IMR-90 (cell line): ENCODE measurements around the gene EMX1. TPM values are rescaled to one million over a fixed set of nuclear protein-coding genes. Genes with fewer than 3 reads are reported as not detected.

Experiments used
- ATAC-seq: fragments of 200-7000 bp; cut with Tn5 transposase; 2 replicates; pipeline ENCODE4 v1.9.1; 2020; ENCODE audit warnings: low read depth, mild to moderate bottlenecking, moderate library complexity
- BruUV-seq: library from RNA; stranded (reverse); fragments of 400-500 nt; replicated peaks from 2 replicates; lab custom pipeline; 2021; lab: Mats Ljungman, UMichigan
- CTCF ChIA-PET: fragments of 300-600 bp; formaldehyde crosslinking; extraction: SDS; loops from one replicate; lab custom pipeline; 2021; ENCODE audit warnings: antibody characterized with exemption; lab: Yijun Ruan, JAX
- POLR2A ChIA-PET: fragments of 300-600 bp; sonication (Branson Sonifier 250); formaldehyde crosslinking; loops from one replicate; lab custom pipeline; 2022; ENCODE audit warnings: antibody characterized with exemption; ENCODE audit not compliant: unreplicated experiment; lab: Charles Lee
- DNase-seq: peaks from one replicate; pipeline ENCODE4 v3.0.0; 2013
- H2AFZ ChIP-seq: replicated peaks from 2 replicates; pipeline ENCODE3; 2013; ENCODE audit warnings: low read length, mild to moderate bottlenecking; ENCODE audit not compliant: poor library complexity
- H2AK5ac ChIP-seq: 2 replicates; pipeline ENCODE4 v1.6.1; 2013; ENCODE audit warnings: low read depth, low read length, inconsistent platforms
- H2AK9ac ChIP-seq: replicated peaks from 2 replicates; pipeline ENCODE3; 2013; ENCODE audit warnings: mild to moderate bottlenecking, low read depth, low read length, moderate library complexity; ENCODE audit not compliant: poor library complexity
- H2BK120ac ChIP-seq: 2 replicates; pipeline ENCODE4 v1.6.1; 2013; ENCODE audit warnings: low read depth, low read length, inconsistent platforms
- H2BK15ac ChIP-seq: 3 replicates; pipeline ENCODE4 v1.6.1; 2013; ENCODE audit warnings: low read depth, low read length, inconsistent platforms
- H2BK20ac ChIP-seq: 2 replicates; pipeline ENCODE4 v1.6.1; 2013; ENCODE audit warnings: low read depth, mild to moderate bottlenecking, inconsistent platforms, low read length, moderate library complexity
- H2BK5ac ChIP-seq: 2 replicates; pipeline ENCODE4 v1.6.1; 2013; ENCODE audit warnings: mild to moderate bottlenecking, low read depth, low read length, inconsistent platforms; ENCODE audit not compliant: poor library complexity, severe bottlenecking
- H3K14ac ChIP-seq: replicated peaks from 2 replicates; pipeline ENCODE4 v1.6.1; 2013; ENCODE audit warnings: low read depth, low read length, inconsistent platforms
- H3K18ac ChIP-seq: 2 replicates; pipeline ENCODE4 v1.6.1; 2013; ENCODE audit warnings: low read depth, low read length, control low read depth
- H3K23ac ChIP-seq: 2 replicates; pipeline ENCODE4 v1.6.1; 2013; ENCODE audit warnings: low read depth, low read length, inconsistent platforms
- H3K27ac ChIP-seq: 2 replicates; pipeline ENCODE4 v1.5.1; 2013; ENCODE audit warnings: mild to moderate bottlenecking, control low read depth, low read length; ENCODE audit not compliant: insufficient read depth
- H3K27me3 ChIP-seq: 2 replicates; pipeline ENCODE4 v1.6.1; 2013; ENCODE audit warnings: low read length; ENCODE audit not compliant: control insufficient read depth, insufficient read depth
- H3K36me3 ChIP-seq: 2 replicates; pipeline ENCODE4 v1.6.1; 2013; ENCODE audit warnings: low read length, mixed read lengths; ENCODE audit not compliant: control insufficient read depth, insufficient read depth
- H3K4ac ChIP-seq: 2 replicates; pipeline ENCODE4 v1.6.1; 2013; ENCODE audit warnings: low read depth, low read length, inconsistent platforms
- H3K4me1 ChIP-seq: 2 replicates; pipeline ENCODE4 v1.6.1; 2013; ENCODE audit warnings: low read length, mixed read lengths; ENCODE audit not compliant: control insufficient read depth, insufficient read depth
- H3K4me2 ChIP-seq: 2 replicates; pipeline ENCODE4 v1.6.1; 2013; ENCODE audit warnings: low read depth, mild to moderate bottlenecking, control low read depth, low read length, moderate library complexity
- H3K4me3 ChIP-seq: 2 replicates; pipeline ENCODE4 v1.5.1; 2013; ENCODE audit warnings: low read depth, mild to moderate bottlenecking, control low read depth, low read length, moderate library complexity; ENCODE audit not compliant: insufficient read depth
- H3K56ac ChIP-seq: 2 replicates; pipeline ENCODE4 v1.6.1; 2013; ENCODE audit warnings: low read length, inconsistent platforms; ENCODE audit not compliant: insufficient read depth; ENCODE audit errors: extremely low read depth
- H3K79me1 ChIP-seq, 2 experiments: 2 replicates each; pipeline ENCODE4 v1.6.1; 2013; ENCODE audit warnings: low read length in 2 of 2, inconsistent platforms in 1 of 2, low read depth in 1 of 2
- H3K9ac ChIP-seq: 2 replicates; pipeline ENCODE4 v1.6.1; 2013; ENCODE audit warnings: low read depth, low read length, control low read depth
- H3K9me1 ChIP-seq: 2 replicates; pipeline ENCODE4 v1.6.1; 2013; ENCODE audit warnings: low read length, inconsistent platforms; ENCODE audit not compliant: insufficient read depth
- H3K9me3 ChIP-seq: 2 replicates; pipeline ENCODE4 v1.6.1; 2013; ENCODE audit warnings: low read length; ENCODE audit not compliant: control insufficient read depth, insufficient read depth
- H4K20me1 ChIP-seq: 2 replicates; pipeline ENCODE4 v1.6.1; 2013; ENCODE audit warnings: low read length, inconsistent platforms; ENCODE audit not compliant: insufficient read depth
- H4K5ac ChIP-seq: 2 replicates; pipeline ENCODE4 v1.6.1; 2013; ENCODE audit warnings: mild to moderate bottlenecking, low read depth, low read length, control low read depth
- H4K8ac ChIP-seq, 2 experiments: 2 replicates each; pipeline ENCODE4 v1.6.1; 2013; ENCODE audit warnings: low read depth in 2 of 2, low read length in 2 of 2, control low read depth in 1 of 2, inconsistent platforms in 1 of 2
- H4K91ac ChIP-seq: 2 replicates; pipeline ENCODE4 v1.6.1; 2013; ENCODE audit warnings: low read depth, low read length, inconsistent platforms; ENCODE audit not compliant: insufficient read depth
- CEBPB ChIP-seq: IDR thresholded peaks from 2 replicates; pipeline ENCODE4 v1.6.1; 2012; ENCODE audit warnings: low read depth, low read length, improper control_type of control experiment
- CHD1 ChIP-seq: IDR thresholded peaks from 2 replicates; pipeline ENCODE4 v1.6.1; 2012; ENCODE audit warnings: low read depth, low read length, improper control_type of control experiment
- FOS ChIP-seq: fragments of 150-350 bp; IDR thresholded peaks from 2 replicates; pipeline ENCODE4 v1.6.1; 2016; ENCODE audit warnings: low read depth, low read length
- MAFK ChIP-seq: IDR thresholded peaks from 2 replicates; pipeline ENCODE4 v1.6.1; 2012; ENCODE audit warnings: low read depth, low read length, improper control_type of control experiment
- MAZ ChIP-seq: IDR thresholded peaks from 2 replicates; pipeline ENCODE4 v1.6.1; 2012; ENCODE audit warnings: low read depth, mild to moderate bottlenecking, low read length, improper control_type of control experiment, moderate library complexity, borderline replicate concordance
- MXI1 ChIP-seq: IDR thresholded peaks from 2 replicates; pipeline ENCODE4 v1.6.1; 2012; ENCODE audit warnings: low read depth, mild to moderate bottlenecking, low read length, moderate library complexity, borderline replicate concordance
- NFE2L2 ChIP-seq: fragments of 150-350 bp; IDR thresholded peaks from 2 replicates; pipeline ENCODE4 v1.6.1; 2016; ENCODE audit warnings: low read depth, mild to moderate bottlenecking, low read length
- POLR2A ChIP-seq: IDR thresholded peaks from 2 replicates; pipeline ENCODE4 v1.6.1; 2012; ENCODE audit warnings: mild to moderate bottlenecking, low read depth, low read length
- RCOR1 ChIP-seq: IDR thresholded peaks from 2 replicates; pipeline ENCODE4 v1.6.1; 2012; ENCODE audit warnings: mild to moderate bottlenecking, low read length, improper control_type of control experiment; ENCODE audit not compliant: insufficient replicate concordance
- RFX5 ChIP-seq: IDR thresholded peaks from 2 replicates; pipeline ENCODE4 v1.8.0; 2012; ENCODE audit warnings: low read depth, mild to moderate bottlenecking, low read length, moderate library complexity
- SMC3 ChIP-seq: fragments of 150-350 bp; IDR thresholded peaks from 2 replicates; pipeline ENCODE4 v1.6.1; 2016; ENCODE audit warnings: low read depth, mild to moderate bottlenecking, antibody characterized with exemption, low read length, moderate library complexity
- WGBS, 2 experiments: methylation state at CpG; one replicate each; pipeline versions ENCODE4 v1.1.5 to v1.1.7; 2013; ENCODE audit warnings: missing lambda C conversion rate in 2 of 2; ENCODE audit not compliant: insufficient read length in 1 of 2; ENCODE audit errors: extremely low coverage in 2 of 2; 5-methylcytosine and 5-hydroxymethylcytosine counted together
- dilution Hi-C: fragments of 300-500 bp; cut with HindIII; formaldehyde crosslinking; loops from one replicate; pipeline ENCODE4 v1.14.3; 2018; ENCODE audit warnings: low sequenced_read_pairs; ENCODE audit not compliant: unreplicated experiment
- in situ Hi-C: fragments of 300-500 bp; cut with MboI; formaldehyde crosslinking; loops from 3 replicates; pipeline ENCODE4 v1.14.3; 2019; ENCODE audit warnings: low sequenced_read_pairs, inconsistent platforms, mixed read lengths
- intact Hi-C: fragments of 100-400 bp; cut with micrococcal nuclease; formaldehyde crosslinking; loops from 2 replicates; pipeline ENCODE4 v1.10.0; 2022
- polyA plus RNA-seq, 3 experiments: library from polyadenylated mRNA; depleted of rRNA; stranded (reverse); fragments of >200 nt; gene quantifications; 2 replicates each; pipeline ENCODE4 v1.2.3, GENCODE V29; 2012; ENCODE audit warnings: low replicate concordance in 1 of 3
- total RNA-seq: library from RNA; depleted of rRNA; stranded (reverse); fragments of >200 nt; gene quantifications from 2 replicates; pipeline ENCODE4 v1.2.3, GENCODE V29; 2012
- TF ChIP-seq, protein P1 (sequence below): conservative IDR thresholded peaks from 2 replicates; pipeline ENCODE4 v1.5.1; 2012; ENCODE audit warnings: mild to moderate bottlenecking, low read depth, low read length, improper control_type of control experiment
- TF ChIP-seq, protein P2 (sequence below): fragments of 150-350 bp; IDR thresholded peaks from 2 replicates; pipeline ENCODE4 v1.6.1; 2017; ENCODE audit warnings: mild to moderate bottlenecking, antibody characterized with exemption, low read length, low read depth
- TF ChIP-seq, protein P3 (sequence below): fragments of 150-350 bp; IDR thresholded peaks from 2 replicates; pipeline ENCODE4 v1.6.1; 2016; ENCODE audit warnings: low read depth, mild to moderate bottlenecking, low read length, moderate library complexity, borderline replicate concordance

EMX1 gene
- total and polyA plus RNA-seq, 2 of the 4 experiments (the other 2 are of a cell fraction): not detected

DNA sequence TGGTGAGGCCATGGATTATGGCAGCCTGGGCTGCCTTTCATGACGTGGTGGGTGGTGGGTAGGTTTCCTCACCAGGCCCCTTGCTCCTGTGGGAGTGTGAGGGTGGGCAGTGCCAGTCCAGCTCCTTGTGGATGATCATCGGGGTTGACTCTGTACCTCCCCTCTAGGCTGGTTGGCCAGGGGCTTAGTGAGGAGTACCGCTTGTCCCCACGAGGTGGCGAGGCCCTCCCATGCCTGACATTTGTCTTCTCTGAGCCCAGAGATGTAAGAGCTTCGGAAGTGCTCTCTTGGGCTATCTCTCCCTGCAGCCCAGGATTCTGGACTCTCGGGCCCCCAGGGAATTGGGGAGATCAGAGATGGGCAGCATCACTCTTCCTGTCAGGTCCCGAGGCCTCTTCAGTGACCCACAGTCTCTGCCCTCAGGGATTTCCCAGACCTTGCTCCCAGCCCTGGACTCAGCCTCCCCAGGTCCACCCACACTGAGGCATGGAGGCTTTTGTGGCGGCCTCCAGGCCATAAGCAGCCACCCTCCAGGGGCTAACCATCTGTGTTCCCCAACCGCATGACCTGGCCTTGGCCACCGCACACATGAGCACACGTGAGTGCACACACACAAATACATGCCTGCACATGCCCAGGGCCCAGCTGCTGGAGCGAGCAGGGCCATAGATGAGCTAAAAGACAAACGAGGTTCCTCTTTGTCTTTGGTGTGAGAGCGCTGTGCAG, 23.6 kb upstream of the EMX1 start:
- Histone ChIP-seq H2AK5ac (no peak overlapping the region), H3K4me2 (no peak overlapping the region), H2BK20ac (no peak overlapping the region), H3K36me3 (no peaks in the 10 kb centered on the region; the same call in 1 of the 2 replicates), H3K18ac (no peak overlapping the region), H3K4me1 (peaks cover 3% of the 10 kb centered on the region; the same call in 1 of the 2 replicates), H4K20me1 (peaks cover 4% of the 10 kb centered on the region; the same call in 1 of the 2 replicates), H3K9ac (no peak overlapping the region), H3K23ac (no peak overlapping the region), H2AFZ (peak overlapping the region; percentile 80), H2BK15ac (no peak overlapping the region), H4K8ac (peak overlapping the region in 1 of 2 experiments; percentile 34; a peak in 1 of 4 replicates), H4K91ac (no peak overlapping the region; the same call in 1 of the 2 replicates), H3K79me1 (0 out of 4 replicates have a peak, but pooled peaks cover 0 to 2% of the 10 kb centered on the region in 2 experiments), H2AK9ac (peak overlapping the region; percentile 48), H3K9me1 (no peaks in the 10 kb centered on the region), H2BK5ac (no peak overlapping the region), H3K4me3 (no peak overlapping the region), H4K5ac (no peak overlapping the region), H3K27ac (no peak overlapping the region), H2BK120ac (no peak overlapping the region), H3K56ac (no peak overlapping the region), H3K4ac (no peak overlapping the region), H3K27me3 (peaks cover 30% of the 10 kb centered on the region), H3K14ac (no peak overlapping the region), H3K9me3 (no peaks in the 10 kb centered on the region)
- WGBS, 2 experiments: 5% methylated on average over 6 of the region's 15 CpGs; no CpG with 5 or more reads in 1 of the 2 experiments
- ChIA-PET POLR2A (no interaction called here), CTCF (interaction anchor here (0.6 to 2.7 kb wide), 17 partner anchors 9 to 319 kb away, joined by 3 to 15 read pairs (median 6); no protein-coding TSS in a partner anchor)
- in situ Hi-C loops (loop anchor here (5.0 to 25.0 kb wide), 4 partner anchors 79 to 1356 kb away; partner anchors contain the start of gene SFXN5), intact Hi-C loops (loop anchor here (1.0 to 2.0 kb wide), 3 partner anchors 80 to 191 kb away; partner anchors contain the start of gene SFXN5), dilution Hi-C loops (no loop called here)
- ATAC-seq (peak; percentile 87), DNase-seq (peak; percentile 73)
- no TSS peak for BruUV-seq
- TF ChIP-seq RFX5: no peak
- no peak for TF ChIP-seq FOS
- TF ChIP-seq POLR2A: no peak
- TF ChIP-seq NFE2L2: no peak
- TF ChIP-seq, protein P1, sequence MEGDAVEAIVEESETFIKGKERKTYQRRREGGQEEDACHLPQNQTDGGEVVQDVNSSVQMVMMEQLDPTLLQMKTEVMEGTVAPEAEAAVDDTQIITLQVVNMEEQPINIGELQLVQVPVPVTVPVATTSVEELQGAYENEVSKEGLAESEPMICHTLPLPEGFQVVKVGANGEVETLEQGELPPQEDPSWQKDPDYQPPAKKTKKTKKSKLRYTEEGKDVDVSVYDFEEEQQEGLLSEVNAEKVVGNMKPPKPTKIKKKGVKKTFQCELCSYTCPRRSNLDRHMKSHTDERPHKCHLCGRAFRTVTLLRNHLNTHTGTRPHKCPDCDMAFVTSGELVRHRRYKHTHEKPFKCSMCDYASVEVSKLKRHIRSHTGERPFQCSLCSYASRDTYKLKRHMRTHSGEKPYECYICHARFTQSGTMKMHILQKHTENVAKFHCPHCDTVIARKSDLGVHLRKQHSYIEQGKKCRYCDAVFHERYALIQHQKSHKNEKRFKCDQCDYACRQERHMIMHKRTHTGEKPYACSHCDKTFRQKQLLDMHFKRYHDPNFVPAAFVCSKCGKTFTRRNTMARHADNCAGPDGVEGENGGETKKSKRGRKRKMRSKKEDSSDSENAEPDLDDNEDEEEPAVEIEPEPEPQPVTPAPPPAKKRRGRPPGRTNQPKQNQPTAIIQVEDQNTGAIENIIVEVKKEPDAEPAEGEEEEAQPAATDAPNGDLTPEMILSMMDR: peak; percentile 86
- no peak for TF ChIP-seq MAZ
- no peak for TF ChIP-seq MXI1
- no peak for TF ChIP-seq MAFK
- TF ChIP-seq RCOR1: no peak
- TF ChIP-seq, protein P2, sequence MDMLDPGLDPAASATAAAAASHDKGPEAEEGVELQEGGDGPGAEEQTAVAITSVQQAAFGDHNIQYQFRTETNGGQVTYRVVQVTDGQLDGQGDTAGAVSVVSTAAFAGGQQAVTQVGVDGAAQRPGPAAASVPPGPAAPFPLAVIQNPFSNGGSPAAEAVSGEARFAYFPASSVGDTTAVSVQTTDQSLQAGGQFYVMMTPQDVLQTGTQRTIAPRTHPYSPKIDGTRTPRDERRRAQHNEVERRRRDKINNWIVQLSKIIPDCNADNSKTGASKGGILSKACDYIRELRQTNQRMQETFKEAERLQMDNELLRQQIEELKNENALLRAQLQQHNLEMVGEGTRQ: no peak
- no peak for TF ChIP-seq CEBPB
- TF ChIP-seq CHD1: no peak
- TF ChIP-seq, protein P3, sequence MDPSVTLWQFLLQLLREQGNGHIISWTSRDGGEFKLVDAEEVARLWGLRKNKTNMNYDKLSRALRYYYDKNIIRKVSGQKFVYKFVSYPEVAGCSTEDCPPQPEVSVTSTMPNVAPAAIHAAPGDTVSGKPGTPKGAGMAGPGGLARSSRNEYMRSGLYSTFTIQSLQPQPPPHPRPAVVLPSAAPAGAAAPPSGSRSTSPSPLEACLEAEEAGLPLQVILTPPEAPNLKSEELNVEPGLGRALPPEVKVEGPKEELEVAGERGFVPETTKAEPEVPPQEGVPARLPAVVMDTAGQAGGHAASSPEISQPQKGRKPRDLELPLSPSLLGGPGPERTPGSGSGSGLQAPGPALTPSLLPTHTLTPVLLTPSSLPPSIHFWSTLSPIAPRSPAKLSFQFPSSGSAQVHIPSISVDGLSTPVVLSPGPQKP: no peak
- peak; percentile 86 for TF ChIP-seq SMC3
